Mammary epithelial cell (primary cell): ENCODE data around the gene GANAB.
"Not testable (repeated sequence)": the region's sequence is repeated elsewhere in the genome, so short reads cannot be mapped to it uniquely, and the experiment has no call there.

ENCODE experiments used
- CTCF ChIP-seq, 2 donors: IDR thresholded peaks in 1 of 2; conservative IDR thresholded peaks in 1 of 2; 2 replicates each; pipeline ENCODE4 v1.5.1; 2011 to 2012; ENCODE audit warnings: inconsistent platforms in 2 of 2, low read length in 2 of 2, mild to moderate bottlenecking in 2 of 2, control low read depth in 1 of 2, low read depth in 1 of 2; ENCODE audit not compliant: insufficient read depth in 1 of 2; ENCODE audit errors: extremely low read depth in 1 of 2
- EZH2 ChIP-seq: IDR thresholded peaks from 2 replicates; pipeline ENCODE4 v1.6.1; 2012; ENCODE audit warnings: low read length, inconsistent platforms, borderline replicate concordance

GRCh38 chr11:62675415-62675814 is 29.0 kb upstream of the GANAB start:
- not testable (repeated sequence) for TF ChIP-seq CTCF (conservative IDR thresholded peaks at IDR 0.05 in 1 of 2, IDR thresholded peaks at IDR 0.05 in 1 of 2; ENCODE audit: extremely low read depth in 1 of 2, insufficient read depth in 1 of 2, low read depth in 1 of 2, low read length in 2 of 2); EZH2
